GM21723 (cell line): Measurements from ENCODE around the gene ACSF2.
A peak's percentile ranks its signal among the peaks of the same experiment; 100 is the strongest.
"Not testable (repeated sequence)": the region's sequence is repeated elsewhere in the genome, so short reads cannot be mapped to it uniquely, and the experiment has no call there.

Experiments
- ATAC-seq: cut with Tn5 transposase; IDR thresholded peaks from one replicate; pipeline ENCODE4 v1.9.1; 2021; ENCODE audit warnings: mild to moderate bottlenecking, moderate library complexity; ENCODE audit not compliant: unreplicated experiment

Gene ACSF2

DNA sequence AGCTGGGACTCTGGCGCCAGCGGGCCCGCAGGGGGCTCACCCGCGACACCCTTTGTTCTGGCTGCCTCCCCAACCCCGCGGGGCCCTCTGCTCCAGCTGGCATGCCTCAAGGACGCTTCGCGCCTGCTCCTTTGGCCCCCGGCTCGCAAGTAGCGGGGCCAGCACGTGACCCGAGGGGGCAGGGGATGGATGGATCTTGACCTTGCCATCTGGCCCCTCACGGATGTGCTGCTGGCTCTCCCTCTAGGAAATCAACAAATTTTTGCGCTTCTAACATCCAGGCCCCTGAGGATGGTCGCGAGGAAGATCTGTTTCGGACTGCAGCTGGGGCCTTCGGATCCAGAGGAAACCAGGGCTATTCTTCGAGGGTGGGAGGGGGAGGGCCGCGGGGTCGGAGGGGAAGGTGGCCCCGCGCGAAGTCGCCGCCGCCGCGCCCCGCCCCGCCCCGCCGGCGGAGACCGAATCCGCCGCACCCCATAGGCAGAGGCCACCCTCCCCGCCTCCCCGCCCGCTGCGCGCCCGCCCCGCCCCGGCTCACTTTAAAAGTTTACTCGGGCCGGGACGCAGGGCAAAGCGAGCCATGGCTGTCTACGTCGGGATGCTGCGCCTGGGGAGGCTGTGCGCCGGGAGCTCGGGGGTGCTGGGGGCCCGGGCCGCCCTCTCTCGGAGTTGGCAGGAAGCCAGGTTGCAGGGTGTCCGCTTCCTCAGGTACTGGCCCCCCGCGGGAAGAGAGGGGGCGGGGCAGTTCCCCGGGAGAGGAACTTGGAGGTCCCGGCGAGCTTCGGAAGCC is at the start of gene ACSF2:
ACSF2 (plus strand) TSS at position 537 of the 790 bp plus-strand sequence; CDS start at position 581, 44 bp downstream.
- peak; percentile 59 for ATAC-seq

GRCh38 chr17:50379351-50380132 is 46.5 kb upstream of the ACSF2 start:
- ATAC-seq = no peak

DNA sequence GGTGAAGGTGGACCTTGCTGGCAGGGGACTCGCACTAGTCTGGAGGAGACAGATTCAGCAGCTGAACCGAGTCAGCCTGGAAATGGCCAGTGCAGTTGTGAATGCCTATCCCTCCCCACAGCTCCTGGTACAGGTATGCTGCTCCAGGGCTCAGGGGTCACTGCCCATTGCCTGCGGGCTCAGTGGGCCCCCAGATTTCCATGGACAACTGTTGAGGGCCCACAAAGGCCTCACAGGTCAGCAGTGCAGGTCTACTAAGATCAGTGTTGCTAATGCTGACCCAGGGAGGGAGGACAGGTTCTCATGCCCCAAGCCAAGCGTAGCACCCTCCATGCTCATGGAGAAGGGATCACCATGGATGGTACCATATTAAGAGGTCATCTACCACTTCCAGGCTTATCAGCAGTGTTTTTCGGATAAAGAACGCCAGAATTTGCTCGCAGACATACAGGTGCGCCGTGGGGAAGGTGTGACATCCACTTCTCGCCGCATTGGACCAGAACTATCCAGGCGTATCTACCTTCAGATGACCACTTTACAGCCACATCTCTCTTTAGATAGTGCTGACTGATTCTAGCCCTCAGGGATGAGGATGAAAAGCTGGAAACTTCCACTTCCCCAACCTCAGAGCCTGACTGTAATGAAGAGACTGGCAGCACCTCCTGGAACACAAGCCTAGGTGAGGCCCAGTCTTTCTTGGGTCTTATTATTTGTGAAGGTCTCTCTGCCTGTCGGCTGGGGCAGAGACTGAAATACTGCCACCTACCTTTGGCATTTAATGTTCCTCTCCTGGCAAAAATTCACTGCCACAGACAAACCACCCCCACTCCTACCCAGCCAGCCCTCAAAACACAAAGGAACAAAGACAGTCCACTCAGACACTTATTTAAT is 45.4 kb upstream of the ACSF2 start:
- no peak for ATAC-seq

DNA sequence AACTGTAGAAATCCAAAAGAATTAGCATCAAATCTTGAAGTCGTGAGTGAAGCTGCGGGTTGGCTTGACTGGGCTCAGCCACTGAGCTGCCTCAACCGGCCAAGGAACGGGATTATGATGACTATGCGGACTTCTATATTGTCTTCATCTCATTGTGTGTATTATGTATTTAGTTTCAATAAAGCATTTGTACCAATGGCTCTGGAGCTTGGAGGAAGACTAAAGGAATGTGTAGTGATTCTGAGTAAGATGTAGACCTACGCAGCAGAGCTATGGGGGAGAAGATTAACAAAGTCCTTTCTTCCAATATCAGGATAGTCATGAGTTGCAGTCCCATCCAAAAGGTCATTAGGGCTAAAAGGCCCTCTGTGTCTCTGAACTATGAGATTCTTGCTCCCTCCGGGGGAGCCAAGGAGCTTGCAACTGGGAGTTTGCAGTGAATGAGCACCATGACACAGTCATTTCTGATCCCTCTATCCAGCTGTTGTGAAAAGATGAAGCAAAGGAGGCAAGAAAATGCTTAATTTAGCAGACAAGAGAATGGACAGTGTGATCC is 44.7 kb upstream of the ACSF2 start:
- no peak for ATAC-seq

- no peak for ATAC-seq
Observed at GRCh38 chr17:50381920-50382319, 44.1 kb upstream of the ACSF2 start.

DNA sequence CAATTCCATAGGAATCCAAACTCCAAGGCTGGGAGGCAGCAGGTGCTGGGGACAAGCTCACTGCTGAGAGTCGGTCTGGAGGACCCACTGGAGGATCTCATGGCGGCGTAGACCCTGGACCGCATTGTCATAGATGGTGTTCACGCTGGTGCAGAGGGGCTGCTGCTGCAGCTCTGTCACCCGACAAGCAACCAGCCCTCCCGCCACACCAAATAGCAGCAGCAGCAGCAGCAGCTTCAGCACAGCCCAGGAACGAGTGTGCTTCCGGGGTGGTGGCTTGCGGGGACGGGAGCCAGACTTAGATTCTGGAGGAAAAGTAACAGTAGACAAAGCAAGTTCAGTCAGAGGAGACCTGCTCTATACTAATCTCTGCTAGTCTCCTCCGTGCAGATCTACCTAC is 43.1 kb upstream of the ACSF2 start:
- no peak for ATAC-seq

DNA sequence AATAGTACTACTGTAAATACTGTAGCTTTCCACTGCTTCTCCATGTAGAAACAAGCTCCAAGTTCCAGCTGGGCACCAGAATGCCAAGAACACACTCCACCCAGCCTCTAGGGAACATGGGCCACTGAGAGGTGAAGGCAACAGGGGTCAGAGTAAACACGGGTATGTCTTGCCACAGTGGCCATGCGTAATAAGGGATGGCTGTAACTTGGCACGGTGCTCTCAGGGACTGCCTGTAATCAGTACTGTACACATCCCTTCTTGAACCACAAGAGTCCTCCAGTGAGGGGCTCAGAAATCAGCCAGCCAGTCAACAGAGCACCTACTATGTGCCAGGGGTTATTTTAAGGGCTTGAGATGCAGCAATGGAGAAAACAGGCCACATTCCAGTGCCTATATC is 39.5 kb upstream of the ACSF2 start:
- ATAC-seq = no peak

DNA sequence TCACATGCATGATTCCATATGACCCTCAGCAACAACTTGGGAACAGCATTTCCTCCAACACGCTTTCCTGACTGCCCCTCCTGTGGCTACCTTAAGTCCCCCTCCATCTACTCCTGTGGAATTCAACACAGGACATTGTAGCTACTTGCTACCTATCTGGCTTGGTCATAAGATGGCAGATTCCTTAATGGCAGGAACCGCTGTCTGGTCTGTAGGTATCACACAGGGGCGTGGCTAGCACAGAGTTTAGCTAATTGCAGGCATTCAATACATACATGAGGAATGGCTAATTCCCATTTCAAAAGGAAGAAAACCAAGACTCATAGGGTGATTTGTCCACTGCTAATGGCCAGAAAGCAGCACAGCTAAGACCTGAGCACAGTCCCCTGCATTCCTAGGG is 37.3 kb upstream of the ACSF2 start:
- no peak for ATAC-seq

GRCh38 chr17:50389534-50389933 is 36.5 kb upstream of the ACSF2 start:
- ATAC-seq = no peak

- no peak for ATAC-seq
Observed at GRCh38 chr17:50392621-50393020, 33.4 kb upstream of the ACSF2 start.

- no peak for ATAC-seq
Observed at GRCh38 chr17:50393700-50394099, 32.3 kb upstream of the ACSF2 start.

- no peak for ATAC-seq
Observed at GRCh38 chr17:50394711-50395110, 31.3 kb upstream of the ACSF2 start.

DNA sequence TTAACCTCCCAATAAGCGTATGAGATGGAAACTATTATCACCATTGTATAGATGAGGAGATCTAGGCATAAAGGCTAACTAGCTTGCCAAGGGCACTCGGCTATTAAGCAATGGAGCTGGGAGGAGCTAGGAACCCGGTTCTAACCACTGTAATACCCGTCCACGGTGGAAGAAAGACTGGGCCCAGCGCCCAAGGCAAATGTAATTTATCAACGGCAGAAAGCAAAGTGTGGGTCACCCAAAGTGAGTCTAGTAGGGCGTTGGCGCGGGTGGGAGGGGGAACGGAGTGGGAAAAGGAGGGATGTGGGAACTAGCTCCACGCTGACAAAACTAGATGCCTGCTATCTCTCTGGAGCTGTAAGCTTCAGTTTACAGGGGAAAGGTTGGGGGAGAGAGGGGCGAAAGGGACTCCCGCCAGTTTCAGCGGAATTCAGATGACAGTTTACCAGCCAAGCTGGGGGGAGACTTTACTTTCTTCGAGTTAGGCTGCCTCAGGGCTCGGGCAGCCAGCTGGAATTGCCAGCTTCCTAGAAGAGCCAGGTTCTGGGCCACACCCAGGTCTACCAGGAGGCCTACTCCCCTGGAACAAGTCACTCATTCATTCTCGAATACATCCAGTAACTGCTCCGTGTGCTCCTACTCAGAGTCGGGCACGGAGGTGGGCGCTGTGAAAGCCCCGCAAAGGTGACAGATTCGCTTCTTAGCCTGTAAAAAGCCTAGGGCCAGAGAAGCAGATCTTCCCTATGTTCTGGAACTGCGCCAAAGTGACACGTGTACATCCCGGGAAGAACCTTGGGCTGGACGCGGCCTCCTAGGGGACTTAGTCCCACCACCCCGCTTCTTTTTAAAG is 29.5 kb upstream of the ACSF2 start:
- no peak for ATAC-seq

DNA sequence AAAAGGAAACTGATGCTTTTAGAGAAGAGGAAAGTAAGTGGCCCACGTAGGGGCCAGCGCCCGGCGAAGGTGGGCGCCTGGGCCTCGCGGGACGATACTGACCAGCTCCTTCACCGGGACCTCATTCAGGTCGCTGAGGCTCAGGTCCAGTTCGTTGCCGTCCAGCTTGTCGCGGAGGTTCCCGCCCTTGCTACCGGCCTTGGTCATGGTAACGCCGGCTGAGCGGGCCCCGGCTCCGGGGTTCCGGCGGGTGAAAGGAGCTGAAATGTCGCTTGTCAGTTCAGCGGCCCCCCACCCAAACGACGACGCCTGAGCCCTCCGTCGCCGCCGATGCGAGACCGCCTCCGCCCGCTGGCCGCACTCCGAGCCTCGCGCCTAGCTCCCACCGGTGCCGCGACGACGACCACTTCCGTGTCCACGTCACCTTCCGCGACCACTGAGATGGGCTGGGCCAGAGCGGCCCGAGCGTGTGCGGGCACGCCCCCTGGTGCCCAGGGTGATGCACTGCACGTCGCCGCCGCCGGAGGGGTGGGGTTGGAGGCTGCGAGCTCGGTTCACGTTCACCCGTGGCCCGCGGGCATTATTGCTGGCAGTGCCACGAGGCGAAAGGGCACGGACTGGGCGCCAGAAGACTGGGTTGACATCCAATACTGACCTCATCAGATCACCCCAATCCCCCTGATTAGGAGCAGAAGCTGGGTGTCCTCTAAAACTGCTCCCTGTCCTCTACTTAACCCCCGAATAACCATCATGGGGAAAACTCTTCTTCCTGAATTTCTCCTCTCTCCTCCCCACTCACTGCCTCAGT is 28.7 kb upstream of the ACSF2 start, which contains the start of gene LRRC59:
LRRC59 (minus strand) TSS at position 413 of the 808 bp plus-strand sequence; CDS start at position 207, 206 bp downstream.
- ATAC-seq = peak; percentile 94

- ATAC-seq = no peak
Observed at GRCh38 chr17:50397919-50398285, 28.1 kb upstream of the ACSF2 start.

- not testable (repeated sequence) for ATAC-seq
Observed at GRCh38 chr17:50398672-50399071, 27.3 kb upstream of the ACSF2 start.

GRCh38 chr17:50399591-50399990 is 26.4 kb upstream of the ACSF2 start:
- not testable (repeated sequence) for ATAC-seq

DNA sequence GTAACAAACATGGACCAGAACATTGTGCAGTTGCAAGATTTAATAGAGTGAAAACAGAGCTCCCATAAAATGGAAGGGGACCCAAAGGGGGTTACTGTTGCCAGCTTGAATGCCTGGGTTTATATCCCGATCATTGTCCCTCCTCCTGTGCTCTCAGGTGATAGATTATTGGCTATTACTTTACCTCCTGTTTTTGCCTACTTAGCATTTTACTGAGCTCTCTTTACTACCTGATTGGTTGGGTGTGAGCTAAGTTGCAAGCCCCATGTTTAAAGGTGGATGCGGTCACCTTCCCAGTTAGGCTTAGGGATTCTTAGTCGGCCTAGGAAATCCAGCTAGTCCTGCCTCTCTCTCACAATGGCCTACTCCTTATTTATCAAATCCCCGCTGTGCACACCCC is 20.7 kb upstream of the ACSF2 start:
- not testable (repeated sequence) for ATAC-seq

- no peak for ATAC-seq
Observed at GRCh38 chr17:50406578-50406977, 19.4 kb upstream of the ACSF2 start.
